NCI-H748 (cell line): ENCODE results near the gene CDH2.

ENCODE experiments used
- DNase-seq: peaks from one replicate; lab custom pipeline; 2025; ENCODE audit not compliant: unreplicated experiment; lab: John Stamatoyannopoulos, UW

Gene CDH2

DNA sequence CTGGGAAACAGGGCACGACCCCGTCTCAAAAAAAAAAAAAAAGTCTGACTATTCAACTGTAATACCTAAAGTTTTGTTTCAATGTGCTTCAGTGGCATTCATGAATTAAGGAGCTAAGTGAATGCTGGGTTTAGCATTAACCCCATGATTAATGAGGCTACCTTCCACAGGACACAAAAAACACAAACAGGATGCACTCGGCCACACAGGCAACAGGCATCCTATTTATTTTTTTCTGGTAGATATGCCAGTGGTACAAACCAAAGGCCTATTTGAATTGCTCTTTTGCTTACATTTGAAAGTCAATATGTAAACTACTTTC is 48.3 kb downstream of the CDH2 start:
- DNase-seq, result no peak

DNA sequence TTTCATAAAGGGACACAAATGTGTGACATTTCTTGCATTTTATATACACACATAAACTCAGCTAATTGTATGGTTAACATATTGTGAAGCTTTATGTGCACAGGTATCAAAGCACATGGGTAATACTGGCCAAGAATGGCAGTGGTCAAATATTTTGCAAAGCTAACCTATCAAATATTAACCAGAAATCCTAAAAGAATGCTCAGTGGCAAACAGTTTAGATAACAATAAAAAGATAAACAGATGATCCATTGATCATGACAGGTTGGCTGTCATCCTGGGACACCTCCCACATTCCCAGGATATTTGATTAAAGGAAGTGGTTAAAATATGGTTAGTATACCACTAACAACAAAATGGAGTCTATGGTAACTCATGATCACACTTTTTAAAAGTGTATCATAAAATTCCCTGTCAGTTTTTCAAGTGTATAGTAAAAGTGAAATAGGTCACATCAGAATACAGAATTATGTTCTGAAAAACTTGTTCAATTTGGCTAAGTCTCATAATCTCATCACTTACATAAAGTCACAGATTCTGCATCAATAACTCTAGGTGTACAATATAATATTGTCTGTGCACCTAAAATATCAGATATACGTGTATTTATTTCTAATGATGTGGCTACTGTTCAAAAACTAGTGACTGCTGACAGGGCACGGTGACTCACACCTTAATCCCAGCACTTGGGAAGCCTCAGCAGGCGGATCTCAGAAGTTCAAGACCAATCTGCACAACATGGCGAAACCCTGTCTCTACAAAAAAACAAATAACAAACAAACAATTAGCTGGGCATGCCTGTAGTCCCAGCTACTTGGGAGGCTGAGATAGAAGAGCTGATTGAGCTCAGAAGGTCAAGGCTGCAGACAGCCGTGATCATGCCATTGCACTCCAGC is 48.9 kb downstream of the CDH2 start:
- no peak for DNase-seq

DNA sequence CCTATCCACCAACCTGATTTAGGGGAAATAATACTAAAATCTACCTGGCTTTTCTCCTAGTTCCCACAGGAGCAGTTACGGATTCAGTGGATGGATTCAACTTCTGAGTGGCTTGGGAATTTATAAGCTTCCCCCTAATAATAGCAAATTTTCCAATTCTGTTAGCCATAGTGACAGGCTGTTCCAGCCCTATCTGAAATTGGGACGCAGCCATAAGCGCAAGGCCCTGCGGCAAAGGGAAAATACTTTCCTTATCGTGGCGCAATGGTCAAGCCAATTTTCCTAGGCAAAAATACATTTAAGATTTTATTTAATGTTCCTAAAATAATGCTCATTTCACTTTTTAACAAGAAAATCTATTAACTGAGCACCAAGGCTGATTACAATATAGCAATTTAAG is 49.7 kb downstream of the CDH2 start:
- no peak for DNase-seq

DNA sequence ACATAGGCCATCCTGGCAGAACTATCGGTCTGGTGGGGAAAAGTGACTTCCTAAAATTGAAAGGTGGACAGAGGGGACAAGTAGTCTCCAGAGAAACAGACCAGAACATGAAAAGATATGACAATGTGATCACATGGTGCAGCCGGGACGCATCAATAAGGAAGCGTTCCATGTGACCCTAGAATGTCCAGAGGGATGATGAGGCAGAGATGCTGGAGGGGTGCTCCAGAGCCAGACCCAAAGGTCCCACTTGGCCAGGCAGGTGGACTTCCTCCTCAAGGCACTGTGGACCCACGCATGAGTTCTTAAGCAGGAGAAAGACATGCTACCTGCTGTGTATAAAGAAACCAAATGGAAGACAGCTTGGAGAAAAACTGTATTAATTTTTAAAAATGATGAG is 50.2 kb downstream of the CDH2 start:
- DNase-seq, result no peak

DNA sequence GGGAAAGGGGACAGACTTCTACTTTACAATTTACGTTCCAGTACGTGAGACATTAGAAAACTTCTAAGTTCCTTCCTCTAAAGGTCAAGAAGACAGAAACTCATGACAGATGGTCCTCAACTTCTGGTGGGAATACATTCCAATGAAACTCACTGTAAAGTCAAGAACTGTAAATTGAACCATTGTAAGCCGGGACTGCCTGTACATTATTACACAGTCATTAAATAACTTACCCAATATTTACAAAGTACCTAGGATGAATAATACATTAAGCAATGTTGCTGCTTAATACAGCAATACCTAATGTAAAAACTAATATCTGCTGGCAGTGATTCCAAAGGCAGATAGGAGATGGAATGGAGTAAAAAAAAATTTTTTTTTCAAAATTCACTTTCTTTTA is 51.9 kb downstream of the CDH2 start:
- DNase-seq, result no peak

DNA sequence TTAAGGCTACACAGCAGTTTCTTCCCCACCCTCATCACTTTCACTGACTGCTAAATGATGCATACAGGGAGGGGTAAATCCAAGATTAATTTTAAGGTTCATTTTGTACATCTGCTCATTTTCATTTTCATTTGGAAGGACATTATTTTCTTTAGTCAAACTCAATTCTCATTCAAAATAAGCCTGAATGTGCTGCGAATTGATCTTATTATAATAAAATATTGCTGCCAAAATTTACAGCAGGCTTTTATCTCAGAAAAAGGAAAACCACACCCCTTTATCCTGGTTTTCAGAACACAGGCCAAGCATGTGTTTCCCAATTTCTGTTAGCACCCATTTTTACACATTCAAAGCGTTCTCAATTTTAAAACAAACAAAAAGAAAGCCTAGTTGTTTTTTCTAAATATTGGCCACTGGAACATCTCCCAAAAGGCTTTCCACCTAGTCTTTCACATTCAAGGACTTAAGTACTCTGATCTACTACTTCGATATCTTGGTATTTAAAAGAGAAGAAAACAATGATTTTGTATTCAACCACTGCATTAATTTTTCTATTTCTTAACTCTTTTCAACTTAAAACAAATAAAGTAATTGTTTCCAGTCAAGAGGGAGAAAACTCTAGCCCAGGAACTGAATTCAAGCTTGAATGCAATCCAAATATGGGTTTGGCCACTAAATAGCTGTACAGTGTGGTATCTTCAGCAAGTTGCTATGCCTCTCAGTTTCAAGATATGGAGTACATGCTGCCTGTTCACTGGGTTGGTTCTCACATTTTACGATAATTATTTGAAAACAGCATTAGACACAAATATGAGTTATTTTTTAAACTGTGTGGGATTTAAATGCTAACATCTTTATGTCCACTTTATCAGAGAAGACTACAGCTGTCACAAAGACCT is 52.5 kb downstream of the CDH2 start:
- DNase-seq, result no peak

DNA sequence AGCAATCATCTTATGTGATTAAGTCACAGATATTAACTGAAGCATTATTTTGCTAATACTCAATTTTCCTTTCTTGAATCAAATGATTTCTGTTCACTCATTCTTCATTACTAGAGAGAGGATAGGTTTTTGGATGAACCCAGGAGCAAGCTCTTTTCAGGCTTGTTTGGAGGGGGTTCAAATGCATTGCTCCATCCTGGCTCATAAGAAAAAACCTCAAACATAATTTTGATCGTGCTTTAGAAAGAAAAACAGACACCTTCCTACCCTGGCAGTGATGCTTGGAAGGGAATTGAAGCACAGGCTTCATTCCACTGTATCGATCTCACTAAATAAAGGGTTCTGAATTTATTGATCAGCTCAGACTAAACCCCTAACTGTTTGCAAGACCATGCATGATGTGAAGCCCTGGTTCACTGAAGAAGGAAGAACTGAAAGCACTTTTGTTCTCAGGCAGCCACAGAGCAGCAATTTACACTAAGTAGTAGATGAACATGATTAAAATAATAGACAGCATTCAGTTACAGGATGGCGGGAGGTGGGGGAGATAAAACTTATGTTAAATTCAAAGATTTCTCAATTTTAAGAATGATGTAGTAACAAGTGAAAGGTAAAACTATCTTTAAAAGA is 53.4 kb downstream of the CDH2 start:
- no peak for DNase-seq

DNA sequence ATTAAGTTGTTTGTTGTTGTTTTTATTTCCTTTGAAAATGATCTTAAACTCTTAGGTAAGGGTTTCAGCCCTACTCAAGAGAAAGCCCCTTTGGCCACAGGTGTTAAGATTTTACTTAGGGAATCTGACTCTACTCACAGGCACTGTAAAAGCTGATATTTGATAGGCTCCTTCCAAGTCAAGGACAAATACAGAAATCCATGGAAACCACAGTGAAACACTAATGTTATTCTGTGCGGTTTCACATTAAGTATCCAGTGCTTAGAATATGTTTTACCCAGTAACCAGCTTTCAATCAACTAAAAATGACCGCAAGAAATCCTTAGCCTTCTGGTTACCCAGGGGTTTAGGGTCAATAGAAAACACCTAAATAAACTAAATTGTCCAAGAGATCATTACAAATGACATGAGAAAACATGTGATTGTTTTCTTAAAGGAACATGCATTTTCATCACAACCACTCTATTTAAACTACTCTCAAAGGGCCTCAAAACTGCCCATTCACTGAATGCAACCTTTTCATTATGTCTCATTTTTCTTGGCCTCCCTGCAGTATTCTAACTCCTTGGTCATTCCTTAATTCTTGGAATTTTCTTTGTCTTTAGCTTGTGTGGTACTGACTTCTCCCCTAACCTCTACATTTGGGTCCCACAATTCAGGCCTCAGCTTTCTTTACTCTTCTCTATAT is 56.0 kb downstream of the CDH2 start:
- DNase-seq, result no peak

DNA sequence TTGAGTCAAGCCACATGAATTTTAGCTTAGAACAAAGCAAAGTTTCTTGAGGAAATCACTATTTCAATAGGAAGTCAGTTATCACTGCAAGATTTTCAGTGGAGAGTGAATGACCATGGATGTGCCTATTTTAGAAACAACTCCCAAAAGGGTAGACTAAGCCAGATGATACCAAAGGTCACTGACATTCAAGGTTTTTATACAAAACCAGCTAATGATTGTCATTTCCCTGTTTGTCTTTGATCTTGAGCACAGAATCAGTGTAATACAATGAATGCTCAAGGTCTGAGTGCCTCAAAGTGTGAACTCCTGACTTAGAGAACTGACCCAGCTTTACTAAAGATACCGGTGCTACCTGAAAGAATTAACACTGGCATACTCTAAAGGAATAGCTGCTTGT is 60.5 kb downstream of the CDH2 start:
- no peak for DNase-seq

DNA sequence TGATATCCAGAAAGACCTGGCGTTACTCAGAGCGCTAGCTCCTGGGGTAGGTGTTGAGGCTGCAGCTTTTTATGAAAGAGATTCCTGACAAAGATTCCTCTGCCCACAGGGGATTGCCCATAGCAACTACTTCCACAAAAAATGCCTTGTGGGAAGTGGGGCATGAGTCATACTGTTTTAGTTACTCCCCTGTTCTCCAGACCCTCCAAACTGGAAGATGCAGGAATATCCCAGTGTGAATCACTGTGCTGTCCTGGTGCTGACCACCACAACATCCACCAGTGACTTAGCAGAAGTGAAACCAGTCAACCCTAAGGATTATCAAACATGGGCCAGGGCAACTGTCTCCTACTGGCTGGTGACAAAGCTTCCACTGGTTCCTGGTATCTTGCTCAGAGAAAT is 61.8 kb downstream of the CDH2 start:
- no peak for DNase-seq

DNA sequence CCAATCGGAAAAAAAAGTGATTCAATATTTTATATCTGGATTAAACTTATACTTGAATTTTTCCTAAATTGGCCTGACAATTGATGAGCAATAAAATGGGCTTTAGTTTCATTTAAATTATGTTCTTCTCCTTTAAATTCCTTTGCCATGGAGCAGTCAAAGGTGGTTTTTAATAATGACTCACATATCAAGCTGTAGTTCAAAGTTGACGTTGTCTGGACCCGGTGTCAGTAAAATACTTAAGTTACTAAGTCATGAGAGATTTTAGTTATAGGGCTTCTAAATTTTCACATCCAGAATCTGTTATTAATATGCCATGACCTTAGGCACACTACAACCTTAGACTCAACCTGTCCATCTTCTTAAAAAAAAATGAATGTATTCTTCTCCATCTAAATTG is 62.5 kb downstream of the CDH2 start:
- no peak for DNase-seq

DNA sequence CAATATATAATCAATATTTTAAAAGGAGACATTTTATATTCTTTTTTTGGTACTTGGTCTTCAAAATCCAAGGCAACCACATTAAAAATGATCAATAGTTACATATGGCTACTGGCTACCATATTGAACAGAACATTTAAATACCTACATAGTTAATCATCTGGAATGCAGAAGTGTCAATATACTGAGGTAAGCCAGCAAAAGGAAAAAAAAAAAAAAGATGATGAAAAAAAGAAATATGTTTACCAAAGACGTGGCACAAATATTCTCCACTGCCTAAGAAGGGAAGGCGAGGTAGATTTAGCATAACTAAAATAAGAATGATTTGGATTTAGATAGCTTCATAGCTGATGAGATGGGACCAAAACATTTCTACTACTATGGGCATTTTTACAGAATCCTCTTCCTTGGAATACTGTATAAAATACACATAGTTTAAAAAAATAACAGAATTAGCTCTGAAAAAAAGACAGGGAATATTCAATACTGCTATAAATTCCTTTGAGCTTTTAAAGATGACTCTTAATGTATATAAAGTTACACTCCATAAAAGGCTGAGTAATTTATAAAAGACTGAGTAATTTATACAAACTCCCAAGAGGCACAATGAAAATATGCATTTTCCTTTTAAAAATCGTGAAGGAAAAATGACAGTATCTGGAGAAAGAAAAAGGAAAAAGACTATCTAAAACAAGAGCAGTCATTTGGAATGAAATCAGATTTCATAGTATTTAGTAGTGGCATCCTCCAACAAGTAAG is 63.5 kb downstream of the CDH2 start:
- DNase-seq, result no peak

DNA sequence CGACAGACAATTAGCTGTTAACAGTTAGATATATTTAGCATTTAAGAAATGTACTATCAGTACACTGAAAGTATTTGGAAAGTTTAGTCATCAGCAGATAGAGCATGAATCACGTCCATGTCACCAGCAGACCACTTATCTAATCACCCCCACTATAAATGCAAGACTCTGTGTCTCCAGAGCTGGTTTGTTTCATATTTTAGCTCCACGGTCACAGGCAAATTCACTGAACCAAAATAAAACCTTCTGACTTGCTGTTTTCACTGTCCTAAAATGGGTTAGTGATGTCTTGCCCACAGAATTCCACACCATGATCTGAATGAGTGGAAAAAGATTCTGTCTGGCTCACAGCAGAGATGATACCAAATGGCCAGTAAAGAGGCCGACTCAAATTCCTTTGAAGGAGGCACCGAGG is 64.9 kb downstream of the CDH2 start:
- DNase-seq, result no peak

DNA sequence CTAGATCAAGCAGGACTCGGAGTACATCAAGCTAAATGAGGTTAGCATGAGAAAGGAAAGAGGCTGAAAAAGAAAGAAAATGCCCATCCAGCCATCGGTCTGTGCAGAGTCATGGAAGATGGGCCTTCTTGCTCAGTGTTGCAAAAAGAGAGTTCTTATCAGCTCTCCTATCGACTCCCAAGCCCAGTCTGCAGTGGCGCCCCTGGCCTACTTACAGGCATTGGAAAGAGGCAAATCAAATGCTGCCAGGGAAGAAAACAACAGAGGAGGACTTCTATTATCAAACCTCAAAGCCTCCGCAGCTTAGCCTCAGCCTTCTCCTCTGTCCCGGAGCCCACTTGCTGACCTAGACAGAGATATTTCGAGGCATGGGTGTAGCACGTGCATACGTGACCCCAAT is 66.0 kb downstream of the CDH2 start:
- DNase-seq, result no peak

DNA sequence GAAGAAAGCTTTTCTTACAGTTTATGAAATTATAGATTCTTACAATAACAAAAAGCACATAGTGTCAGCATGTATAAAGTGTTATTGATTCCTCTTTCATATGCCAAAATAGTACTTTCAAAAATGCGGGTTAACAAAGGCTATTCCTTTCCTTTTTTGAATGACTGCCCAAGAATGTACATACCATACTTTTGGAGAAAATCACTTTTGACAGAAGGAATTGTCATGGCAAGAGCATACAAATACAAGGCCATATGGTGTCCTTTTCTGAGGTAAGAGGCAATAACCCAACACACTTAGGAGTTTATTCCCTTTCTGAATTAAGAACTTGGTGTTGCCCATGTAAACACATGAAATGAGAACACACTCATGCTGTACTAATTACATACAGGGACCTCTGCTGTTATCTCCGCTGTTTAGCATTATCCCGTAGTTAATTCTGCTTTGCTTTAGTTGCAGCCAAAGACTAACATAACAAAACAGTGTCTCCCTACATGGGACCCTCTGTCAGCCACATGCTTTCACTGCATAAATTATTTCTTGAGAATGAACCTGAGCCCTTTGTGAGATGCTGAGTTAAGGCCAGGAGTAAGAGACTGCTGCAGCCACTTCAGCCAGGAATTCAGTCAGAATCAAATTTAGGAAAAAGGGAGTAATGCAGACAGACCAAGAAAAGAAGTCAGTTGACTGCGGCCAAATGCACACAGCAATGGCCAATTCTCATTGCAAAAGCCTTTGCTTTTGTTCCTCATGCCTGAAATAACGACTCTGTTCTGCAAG is 67.0 kb downstream of the CDH2 start:
- no peak for DNase-seq

DNA sequence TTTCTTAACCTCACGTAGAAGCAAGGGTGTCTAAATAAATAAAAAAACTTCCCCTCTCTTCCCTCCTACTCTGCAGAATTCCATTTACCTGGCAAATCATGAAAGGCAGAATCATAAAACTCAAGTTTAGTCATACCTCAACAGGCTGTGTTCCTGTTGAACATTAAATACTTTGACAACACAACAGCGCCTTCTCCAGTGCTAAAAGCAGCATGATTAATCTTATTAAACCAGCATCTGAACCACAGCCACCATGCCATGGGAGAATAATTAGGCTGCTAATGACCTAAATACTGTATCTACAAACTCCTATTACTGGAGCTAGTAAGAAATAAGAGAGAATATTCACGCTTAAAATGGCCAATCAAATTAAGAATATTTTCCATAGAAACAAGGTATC is 68.1 kb downstream of the CDH2 start:
- DNase-seq, result peak; percentile 26

DNA sequence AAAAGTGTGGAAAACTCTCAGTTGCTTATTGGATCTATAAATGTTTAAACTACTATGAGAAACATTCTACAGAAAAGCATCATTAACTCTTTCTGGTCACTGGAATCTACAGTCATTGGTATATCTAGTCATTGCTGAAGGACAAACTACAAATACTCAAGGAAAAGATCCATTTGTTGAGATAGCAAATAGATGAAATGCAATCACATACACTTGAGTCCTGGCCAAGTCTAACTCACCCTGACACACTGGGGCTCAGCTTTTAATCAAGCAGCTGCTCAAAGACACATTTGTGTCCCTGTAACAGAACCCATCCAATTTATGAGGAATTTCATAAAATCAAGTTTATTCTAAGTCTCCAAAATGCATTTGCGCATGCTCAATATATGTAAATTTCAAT is 68.7 kb downstream of the CDH2 start:
- DNase-seq, result no peak

DNA sequence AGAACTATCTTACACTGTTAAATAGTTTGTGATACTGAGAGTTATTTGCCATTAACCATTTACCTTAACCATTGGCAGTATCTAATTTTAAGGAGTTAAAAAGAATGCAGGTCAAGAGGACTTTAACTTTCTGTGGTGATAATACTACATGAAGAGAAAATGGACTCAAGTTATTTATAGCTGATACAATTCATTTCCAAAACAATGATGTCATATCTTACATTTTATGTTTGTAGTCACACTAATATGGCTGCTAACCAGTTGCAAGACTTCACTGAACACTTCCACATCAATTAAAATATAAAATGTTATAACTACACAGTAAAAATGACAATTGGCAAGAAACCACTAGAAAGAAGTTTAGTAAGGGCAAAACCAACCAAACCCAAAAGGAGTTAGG is 77.7 kb downstream of the CDH2 start:
- no peak for DNase-seq

DNA sequence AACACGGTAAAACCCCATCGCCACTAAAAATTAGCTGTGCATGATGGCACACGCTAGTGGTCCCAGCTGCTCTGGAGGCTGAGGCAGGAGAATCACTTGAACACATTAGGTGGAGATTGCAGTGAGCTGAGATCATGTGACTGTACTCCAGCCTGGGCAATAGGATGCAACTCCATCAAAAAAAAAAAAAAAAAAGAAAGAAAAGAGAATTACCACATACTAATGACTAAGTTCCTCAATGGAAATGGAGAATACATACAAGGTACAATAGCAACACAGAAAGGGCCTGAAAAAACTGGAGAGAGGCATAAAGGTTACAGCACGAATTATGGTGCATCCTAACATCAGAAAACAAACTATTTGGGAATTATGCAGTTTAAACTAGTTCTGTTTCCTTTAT is 81.3 kb downstream of the CDH2 start:
- DNase-seq, result no peak

DNA sequence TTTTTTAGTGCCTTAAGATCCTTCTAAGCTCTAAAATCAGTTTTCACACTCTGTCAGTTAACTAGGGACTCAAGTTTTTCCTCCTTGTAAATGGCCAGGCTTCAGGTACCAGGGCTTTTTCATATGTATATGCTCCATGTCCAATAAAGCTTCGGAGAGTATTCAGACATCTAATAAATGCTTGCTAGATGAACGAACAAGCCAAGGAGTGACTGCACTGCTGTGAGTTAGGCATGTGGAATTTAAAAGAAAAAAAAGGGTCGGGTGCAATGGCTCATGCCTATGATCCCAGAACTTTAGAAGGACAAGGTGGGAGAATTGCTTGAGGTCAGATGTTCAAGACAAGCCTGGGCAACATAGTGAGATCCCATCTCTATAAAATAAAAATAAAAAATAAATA is 81.9 kb downstream of the CDH2 start:
- DNase-seq, result no peak
